GM21619 (cell line): Measurements from ENCODE around the gene TMEM232.
"Not testable (repeated sequence)": the region's sequence is repeated elsewhere in the genome, so short reads cannot be mapped to it uniquely, and the experiment has no call there.

Experiments used
- ATAC-seq: cut with Tn5 transposase; IDR thresholded peaks from one replicate; pipeline ENCODE4 v1.9.1; 2021; ENCODE audit not compliant: unreplicated experiment

Gene TMEM232

GRCh38 chr5:110726249-110727024 is at the start of gene TMEM232:
Gene TMEM232 (minus strand): TSS chr5:110726671. CDS start chr5:110667352, 59,319 bp downstream.
- ATAC-seq: peak; percentile 100

GRCh38 chr5:110770286-110770685 is 43.8 kb upstream of the TMEM232 start:
- ATAC-seq: no peak

GRCh38 chr5:110769000-110769681 is 42.7 kb upstream of the TMEM232 start:
- ATAC-seq: no peak

DNA sequence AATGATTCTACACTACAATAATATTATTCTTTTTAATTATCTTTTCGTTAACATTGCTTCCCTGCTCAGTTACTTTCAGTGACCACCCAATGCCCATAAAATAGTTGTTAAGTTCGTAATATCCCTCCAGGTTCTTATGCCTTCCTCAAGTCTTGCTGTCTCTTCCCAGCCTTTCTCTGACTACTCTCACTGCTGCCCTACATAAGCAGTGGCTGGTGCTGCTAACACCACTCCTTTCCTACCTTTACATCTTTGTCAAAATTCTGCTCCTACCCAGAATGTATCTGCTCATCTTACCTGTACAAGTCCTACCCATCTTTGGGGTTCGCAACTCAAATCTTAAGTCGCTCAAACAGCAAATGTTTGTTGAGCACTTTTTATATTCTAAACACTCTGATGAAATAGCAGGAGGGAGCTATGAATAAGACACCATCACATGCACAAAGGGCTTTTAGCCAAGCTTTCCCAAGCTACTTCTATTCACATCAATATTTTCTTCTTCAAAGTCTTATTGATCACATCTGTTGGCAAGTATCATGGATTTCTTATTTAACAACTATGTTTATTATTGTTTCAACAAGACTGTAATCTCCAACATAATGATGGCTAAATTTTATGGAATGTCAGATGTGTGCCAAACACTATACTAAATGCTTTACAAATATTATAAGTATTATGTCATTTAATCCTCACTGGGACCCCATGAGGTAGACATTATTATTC is 41.8 kb upstream of the TMEM232 start:
- ATAC-seq: no peak

GRCh38 chr5:110760158-110760557 is 33.7 kb upstream of the TMEM232 start:
- ATAC-seq: no peak

DNA sequence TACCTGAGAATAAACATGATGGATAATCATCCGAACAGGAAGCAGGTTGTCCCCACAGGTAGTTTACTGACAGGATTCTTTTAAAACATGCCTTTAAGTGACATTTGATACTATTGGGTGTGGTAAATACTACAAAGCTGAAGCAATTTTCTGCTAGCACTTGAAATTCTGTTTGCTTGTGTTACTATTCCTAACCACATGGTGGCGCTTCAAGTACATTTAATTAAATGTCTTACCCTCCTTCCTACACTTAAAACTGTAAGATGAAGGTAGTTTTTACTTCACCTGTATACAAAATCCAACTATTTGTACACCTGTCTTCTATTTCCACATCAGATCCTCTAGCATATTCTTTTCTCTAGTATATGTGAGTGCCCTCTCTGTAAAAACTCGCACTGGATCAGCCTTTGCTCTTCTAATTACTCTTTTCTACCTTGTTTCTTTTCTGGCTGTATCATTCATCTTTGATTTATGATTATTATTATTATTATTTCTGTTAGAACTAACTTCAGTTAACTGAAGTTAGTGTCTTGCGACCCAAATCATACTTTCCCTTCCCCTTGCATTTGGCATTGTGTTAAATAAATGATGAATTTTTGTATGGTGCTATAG is 30.8 kb upstream of the TMEM232 start:
- no peak for ATAC-seq

DNA sequence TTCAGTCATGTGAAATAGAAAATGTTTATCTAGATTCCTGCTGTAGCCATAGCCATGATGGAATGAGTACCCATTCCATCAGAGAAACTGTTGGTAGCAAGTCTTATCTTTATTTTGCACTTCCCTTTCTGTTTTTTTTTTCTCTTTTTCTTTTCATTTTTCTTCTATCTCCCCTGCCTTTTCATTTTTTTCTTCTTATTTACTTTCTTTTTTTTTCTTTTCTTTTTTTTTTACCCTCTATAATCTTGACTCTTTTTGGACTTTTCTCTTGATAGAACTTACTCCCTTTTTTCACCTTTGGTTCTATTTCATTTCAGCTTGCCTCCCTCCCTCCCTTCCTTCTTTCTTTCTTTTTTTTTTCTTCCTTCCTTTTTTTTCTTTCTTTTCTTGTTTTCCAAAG is 27.7 kb upstream of the TMEM232 start:
- ATAC-seq: no peak

DNA sequence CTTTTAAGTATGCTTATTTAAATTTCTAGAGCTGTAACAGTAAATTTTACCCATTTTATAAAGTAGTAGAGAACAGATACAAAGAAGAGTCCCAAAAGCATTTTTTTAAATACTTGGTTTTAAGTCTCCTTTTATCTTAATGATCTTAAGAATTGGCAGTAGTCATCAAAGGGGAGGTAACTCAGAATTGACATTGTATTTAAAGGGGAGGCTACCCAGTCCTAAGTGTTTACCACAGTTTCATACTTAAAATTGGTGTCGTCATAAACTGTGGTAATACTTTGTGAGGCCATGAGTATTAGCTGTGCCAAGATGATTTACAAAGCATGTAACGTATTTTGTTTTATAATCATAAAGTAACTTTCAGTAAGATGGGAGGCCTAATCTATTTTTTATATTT is 27.1 kb upstream of the TMEM232 start:
- ATAC-seq: no peak

DNA sequence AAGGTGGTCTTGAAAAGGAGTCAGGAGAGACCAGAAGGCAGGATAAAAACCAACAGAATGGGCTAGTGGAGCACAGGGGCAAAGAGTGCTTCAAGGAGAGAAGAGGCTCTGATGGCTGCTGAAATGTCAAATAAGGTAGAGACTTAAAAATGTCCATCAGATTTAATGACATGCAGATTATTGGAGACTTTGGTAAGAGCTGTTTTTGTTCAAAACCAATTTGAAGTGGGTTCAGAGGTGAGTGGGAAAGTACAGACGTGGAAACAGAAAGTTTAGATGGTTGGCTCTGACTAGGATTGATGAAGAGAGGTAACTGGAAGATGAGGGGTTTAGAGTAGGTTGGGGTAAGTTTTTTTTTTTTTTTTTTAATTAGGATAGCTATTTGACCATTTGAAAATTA is 26.5 kb upstream of the TMEM232 start:
- no peak for ATAC-seq

GRCh38 chr5:110751902-110752762 is 25.7 kb upstream of the TMEM232 start:
- peak; percentile 99 for ATAC-seq

- ATAC-seq: peak; percentile 95
Observed at GRCh38 chr5:110738812-110739651, 12.6 kb upstream of the TMEM232 start, which contains the start of gene SLC25A46. Gene SLC25A46 (plus strand): TSS chr5:110739007. CDS start chr5:110739120, 113 bp downstream.

- ATAC-seq: peak; percentile 54
Observed at GRCh38 chr5:110738503-110738811, 12.0 kb upstream of the TMEM232 start.

- no peak for ATAC-seq
Observed at GRCh38 chr5:110736753-110737152, 10.3 kb upstream of the TMEM232 start.

GRCh38 chr5:110735556-110735955 is 9.1 kb upstream of the TMEM232 start:
- ATAC-seq: no peak

GRCh38 chr5:110734101-110734500 is 7.6 kb upstream of the TMEM232 start:
- ATAC-seq: no peak

GRCh38 chr5:110731499-110731898 is 5.0 kb upstream of the TMEM232 start:
- ATAC-seq: not testable (repeated sequence)

- ATAC-seq: peak; percentile 57
Observed at GRCh38 chr5:110727025-110727314, 499 bp upstream of the TMEM232 start.

- no peak for ATAC-seq
Observed at GRCh38 chr5:110718311-110718710, 8.2 kb downstream of the TMEM232 start.
